CD14-positive monocyte (primary cell): ENCODE measurements around the gene TTC28. TPM values are rescaled to one million over a fixed set of nuclear protein-coding genes. Genes with fewer than 3 reads are reported as not detected.

ENCODE experiments used
- DNase-seq, 3 donors: peaks; one replicate each; pipeline ENCODE4 v3.0.0-alpha.2; 2011 to 2022
- H2AFZ ChIP-seq: 2 replicates; pipeline ENCODE4 v1.6.0; 2012; ENCODE audit warnings: mild to moderate bottlenecking, low read depth, low read length, inconsistent platforms; ENCODE audit not compliant: insufficient read depth, poor library complexity, severe bottlenecking
- H3K27ac ChIP-seq, 2 donors: 1 replicate in 1 of 2; 2 replicates in 1 of 2; pipeline ENCODE4 v1.5.1; 2012 to 2013; ENCODE audit warnings: low read length in 2 of 2, control low read depth in 1 of 2, inconsistent platforms in 1 of 2, low read depth in 1 of 2, mild to moderate bottlenecking in 1 of 2
- H3K27me3 ChIP-seq, 2 donors: one replicate each; pipeline versions ENCODE4 v1.6.0 to v1.6.1; 2011 to 2013; ENCODE audit warnings: low read length in 2 of 2; ENCODE audit not compliant: control insufficient read depth in 2 of 2, insufficient read depth in 2 of 2
- H3K36me3 ChIP-seq, 2 donors: replicated peaks in 1 of 2; 1 replicate in 1 of 2; 2 replicates in 1 of 2; pipeline versions ENCODE4 v1.5.1 to v1.6.1; 2012 to 2013; ENCODE audit warnings: low read length in 2 of 2, control low read depth in 1 of 2, inconsistent platforms in 1 of 2, mild to moderate bottlenecking in 1 of 2; ENCODE audit not compliant: insufficient read depth in 2 of 2, control insufficient read depth in 1 of 2
- H3K4me1 ChIP-seq, 2 donors: 1 replicate in 1 of 2; 2 replicates in 1 of 2; pipeline versions ENCODE4 v1.5.1 to v1.6.1; 2012 to 2013; ENCODE audit warnings: low read length in 2 of 2, control low read depth in 1 of 2, inconsistent platforms in 1 of 2, mild to moderate bottlenecking in 1 of 2, moderate library complexity in 1 of 2; ENCODE audit not compliant: insufficient read depth in 2 of 2, control insufficient read depth in 1 of 2
- H3K4me2 ChIP-seq: replicated peaks from 2 replicates; pipeline ENCODE3; 2012; ENCODE audit warnings: low read length, moderate library complexity, mild to moderate bottlenecking; ENCODE audit not compliant: poor library complexity, severe bottlenecking; ENCODE audit errors: extremely low read depth
- H3K4me3 ChIP-seq, 3 experiments: fragments of 200-600 bp in 1 of 3; sonication (generic) in 1 of 3; replicated peaks in 1 of 3; 1 replicate in 2 of 3; 2 replicates in 1 of 3; pipeline ENCODE4 v1.5.1; 2011 to 2013; ENCODE audit warnings: low read length in 3 of 3, mild to moderate bottlenecking in 3 of 3, control low read depth in 2 of 3, low read depth in 2 of 3, inconsistent platforms in 1 of 3, moderate library complexity in 1 of 3
- H3K79me2 ChIP-seq: 2 replicates; pipeline ENCODE4 v1.6.0; 2012; ENCODE audit warnings: mild to moderate bottlenecking, control low read depth, inconsistent platforms, low read length, moderate library complexity; ENCODE audit not compliant: insufficient read depth
- H3K9ac ChIP-seq: 2 replicates; pipeline ENCODE4 v1.6.0; 2017; ENCODE audit warnings: low read length, mild to moderate bottlenecking; ENCODE audit not compliant: insufficient read depth, poor library complexity, severe bottlenecking
- H3K9me3 ChIP-seq, 2 donors: replicated peaks in 1 of 2; 1 replicate in 1 of 2; 2 replicates in 1 of 2; pipeline versions ENCODE4 v1.5.1 to v1.6.1; 2012 to 2013; ENCODE audit warnings: low read length in 2 of 2, control low read depth in 1 of 2; ENCODE audit not compliant: control insufficient read depth in 1 of 2, insufficient read depth in 1 of 2
- H4K20me1 ChIP-seq: 2 replicates; pipeline ENCODE4 v1.6.0; 2012; ENCODE audit warnings: mild to moderate bottlenecking, low read length, control low read depth, moderate library complexity; ENCODE audit not compliant: insufficient read depth
- H3K27ac Mint-ChIP-seq, 7 donors: one replicate each; pipeline ENCODE4 v1.8.0; 2020; ENCODE audit warnings: mild to moderate bottlenecking in 7 of 7, mixed read lengths in 7 of 7, moderate library complexity in 6 of 7, inconsistent platforms in 2 of 7
- H3K27me3 Mint-ChIP-seq, 3 donors: one replicate each; pipeline ENCODE4 v1.8.0; 2021 to 2022; ENCODE audit warnings: low read depth in 3 of 3, mild to moderate bottlenecking in 3 of 3, mixed read lengths in 3 of 3, moderate library complexity in 3 of 3, inconsistent platforms in 1 of 3
- H3K36me3 Mint-ChIP-seq, 2 donors: one replicate each; pipeline ENCODE4 v1.8.0; 2020; ENCODE audit warnings: mixed read lengths in 2 of 2, inconsistent platforms in 1 of 2, mild to moderate bottlenecking in 1 of 2
- H3K4me1 Mint-ChIP-seq: one replicate; pipeline ENCODE4 v1.8.0; 2020; ENCODE audit warnings: mild to moderate bottlenecking, mixed read lengths
- H3K4me3 Mint-ChIP-seq, 2 donors: one replicate each; pipeline ENCODE4 v1.8.0; 2020; ENCODE audit warnings: mild to moderate bottlenecking in 2 of 2, mixed read lengths in 2 of 2, moderate library complexity in 1 of 2
- H3K9me3 Mint-ChIP-seq, 7 donors: one replicate each; pipeline ENCODE4 v1.8.0; 2020 to 2022; ENCODE audit warnings: mixed read lengths in 7 of 7, mild to moderate bottlenecking in 6 of 7, moderate library complexity in 6 of 7, inconsistent platforms in 2 of 7
- CTCF ChIP-seq: fragments of 200-600 bp; IDR thresholded peaks from one replicate; pipeline ENCODE4 v1.8.0; 2022; ENCODE audit warnings: antibody characterized with exemption, mild to moderate bottlenecking
- WGBS: methylation state at CpG from one replicate; pipeline ENCODE4 v1.1.5; 2013; ENCODE audit warnings: missing lambda C conversion rate; ENCODE audit not compliant: insufficient coverage; 5-methylcytosine and 5-hydroxymethylcytosine counted together
- intact Hi-C, 2 donors: fragments of 100-400 bp; cut with micrococcal nuclease; formaldehyde crosslinking; loops; one replicate each; pipeline versions ENCODE4 v1.15.0 to v1.15.1; 2023
- polyA plus RNA-seq, 3 donors: library from polyadenylated mRNA; depleted of rRNA in 1 of 3; unstranded in 2 of 3; stranded (reverse) in 1 of 3; fragments of 300-500 nt in 2 of 3; fragments of >200 nt in 1 of 3; fragmentation: Illumina TruSeq in 2 of 3; gene quantifications; 1 replicate in 2 of 3; 2 replicates in 1 of 3; pipeline ENCODE4 v1.2.3, GENCODE V29; 2012 to 2021

Gene TTC28
- polyA plus RNA-seq, 3 donors: 0.24 to 0.61 TPM; not detected in 1

- no peak for TF ChIP-seq CTCF
- H3K27ac ChIP-seq: no peak overlapping the region
- no peaks in the 10 kb centered on the region for H3K9me3 ChIP-seq
- H3K79me2 ChIP-seq: no peaks in the 10 kb centered on the region
- Mint-ChIP-seq H3K9me3 (peaks cover 0 to 11% (median 5%) of the 10 kb centered on the region in 7 donors), H3K27me3 (peaks cover 0 to 1% (median 0%) of the 10 kb centered on the region in 3 donors), H3K4me1 (peaks cover 5% of the 10 kb centered on the region), H3K36me3 (no peaks in the 10 kb centered on the region), H3K4me3 (no peak overlapping the region), H3K27ac (no peak overlapping the region)
- intact Hi-C loops: no loop called here
- H3K4me3 ChIP-seq: no peak overlapping the region
- no peak overlapping the region for H3K9ac ChIP-seq
- DNase-seq: no peak
- no peak overlapping the region for H2AFZ ChIP-seq
- H3K4me2 ChIP-seq: no peak overlapping the region
- H3K27me3 ChIP-seq: no peaks in the 10 kb centered on the region
- no peaks in the 10 kb centered on the region for H3K4me1 ChIP-seq
- H4K20me1 ChIP-seq: no peaks in the 10 kb centered on the region
- H3K36me3 ChIP-seq: no peaks in the 10 kb centered on the region
Measured at GRCh38 chr22:28331695-28332094, 347.9 kb downstream of the TTC28 start.

GRCh38 chr22:28329186-28330073, 350.2 kb downstream of the TTC28 start:
- no peak for DNase-seq
- Histone ChIP-seq H3K36me3 (no peaks in the 10 kb centered on the region), H3K9me3 (no peaks in the 10 kb centered on the region), H3K27ac (no peak overlapping the region), H3K4me1 (no peaks in the 10 kb centered on the region), H4K20me1 (no peaks in the 10 kb centered on the region), H3K4me3 (no peak overlapping the region), H3K9ac (no peak overlapping the region), H3K4me2 (no peak overlapping the region), H3K27me3 (no peaks in the 10 kb centered on the region), H2AFZ (no peak overlapping the region), H3K79me2 (no peaks in the 10 kb centered on the region)
- Mint-ChIP-seq H3K9me3 (peaks cover 0 to 2% (median 0%) of the 10 kb centered on the region in 7 donors), H3K27me3 (no peaks in the 10 kb centered on the region), H3K4me3 (no peak overlapping the region), H3K36me3 (no peaks in the 10 kb centered on the region), H3K27ac (no peak overlapping the region), H3K4me1 (peaks cover 5% of the 10 kb centered on the region)
- intact Hi-C loops: no loop called here
- TF ChIP-seq CTCF: no peak
- WGBS: 33% methylated on average over 1 of the region's 3 CpGs
